Keratinocyte (primary cell): Measurements from ENCODE around the gene ABLIM1.

Experiments
- CTCF ChIP-seq, 3 experiments: IDR thresholded peaks in 1 of 3; conservative IDR thresholded peaks in 1 of 3; optimal IDR thresholded peaks in 1 of 3; 2 replicates in 2 of 3; 3 replicates in 1 of 3; pipeline versions ENCODE3 to v1.5.1; 2011; ENCODE audit warnings: low read length in 3 of 3, mild to moderate bottlenecking in 3 of 3, moderate library complexity in 2 of 3, control low read depth in 1 of 3, inconsistent platforms in 1 of 3; ENCODE audit not compliant: insufficient read depth in 2 of 3; ENCODE audit errors: extremely low read depth in 1 of 3
- EZH2 ChIP-seq: IDR thresholded peaks from one replicate; pipeline ENCODE4 v1.6.1; 2012; ENCODE audit warnings: inconsistent platforms, mild to moderate bottlenecking, low read length, moderate library complexity

- TF ChIP-seq CTCF (optimal IDR thresholded peaks at IDR 0.05 in 1 of 3, IDR thresholded peaks at IDR 0.05 in 1 of 3, conservative IDR thresholded peaks at IDR 0.05 in 1 of 3; ENCODE audit: extremely low read depth in 1 of 3, insufficient read depth in 2 of 3, low read length in 3 of 3) (no peak), EZH2 (no peak)
These were observed 8.7 kb downstream of the ABLIM1 start for GRCh38 chr10:114649217-114649903.
